B cell (primary cell): Measurements from ENCODE around the gene C20orf202. TPM values are rescaled to one million over a fixed set of nuclear protein-coding genes. Genes with fewer than 3 reads are reported as not detected.

Source experiments
- ATAC-seq: fragments of 200-7000 bp; cut with Tn5 transposase; one replicate; pipeline ENCODE4 v1.10.0; 2021; ENCODE audit warnings: low read depth, mild to moderate bottlenecking, moderate number of reproducible peaks, moderate library complexity
- CTCF ChIA-PET: fragments of 350-600 bp; sonication (Branson Sonifier 250); formaldehyde crosslinking; loops from one replicate; lab custom pipeline; 2021; ENCODE audit warnings: antibody characterized with exemption, inconsistent platforms; lab: Charles Lee
- POLR2A ChIA-PET: fragments of 350-600 bp; sonication (Branson Sonifier 250); formaldehyde crosslinking; loops from one replicate; lab custom pipeline; 2021; ENCODE audit warnings: antibody characterized with exemption; lab: Charles Lee
- DNase-seq: peaks from one replicate; pipeline ENCODE4 v3.0.0; 2013
- H2AFZ ChIP-seq: 2 replicates; pipeline ENCODE4 v1.6.1; 2012; ENCODE audit warnings: mild to moderate bottlenecking, low read depth, low read length; ENCODE audit not compliant: insufficient read depth, poor library complexity, severe bottlenecking
- H3K27ac ChIP-seq, 2 donors: 1 replicate in 1 of 2; 2 replicates in 1 of 2; pipeline ENCODE4 v1.5.1; 2012 to 2013; ENCODE audit warnings: low read length in 2 of 2, mild to moderate bottlenecking in 2 of 2, moderate library complexity in 1 of 2
- H3K27me3 ChIP-seq, 4 experiments: fragments of 200-600 bp in 1 of 4; sonication (generic) in 1 of 4; replicated peaks in 1 of 4; 1 replicate in 2 of 4; 2 replicates in 2 of 4; pipeline versions ENCODE4 v1.6.1 to v1.7.0; 2013 to 2016; ENCODE audit warnings: low read length in 3 of 4, mild to moderate bottlenecking in 2 of 4, mixed read lengths in 1 of 4, moderate library complexity in 1 of 4; ENCODE audit not compliant: insufficient read depth in 4 of 4, control insufficient read depth in 3 of 4; ENCODE audit errors: control extremely low read depth in 1 of 4
- H3K36me3 ChIP-seq, 2 experiments: replicated peaks in 1 of 2; 1 replicate in 1 of 2; 2 replicates in 1 of 2; pipeline versions ENCODE4 v1.6.1 to v1.7.1; 2013; ENCODE audit warnings: low read length in 1 of 2; ENCODE audit not compliant: insufficient read depth in 2 of 2, control insufficient read depth in 1 of 2; ENCODE audit errors: control extremely low read depth in 1 of 2, extremely low read depth in 1 of 2
- H3K4me1 ChIP-seq, 2 donors: fragments of 200-600 bp in 1 of 2; sonication (generic) in 1 of 2; 1 replicate in 1 of 2; 2 replicates in 1 of 2; pipeline versions ENCODE4 v1.5.1 to v1.6.1; 2013 to 2017; ENCODE audit warnings: low read length in 2 of 2; ENCODE audit not compliant: control insufficient read depth in 2 of 2, insufficient read depth in 2 of 2
- H3K4me2 ChIP-seq: replicated peaks from 2 replicates; pipeline ENCODE3; 2012; ENCODE audit warnings: mild to moderate bottlenecking, low read depth, low read length; ENCODE audit not compliant: poor library complexity, severe bottlenecking
- H3K4me3 ChIP-seq, 5 experiments: fragments of 200-600 bp in 1 of 5; sonication (generic) in 1 of 5; 1 replicate in 3 of 5; 2 replicates in 2 of 5; pipeline versions ENCODE4 v1.5.1 to v1.7.0; 2011 to 2016; ENCODE audit warnings: low read length in 4 of 5, mild to moderate bottlenecking in 4 of 5, low read depth in 2 of 5, control low read depth in 1 of 5, moderate library complexity in 1 of 5; ENCODE audit not compliant: insufficient read depth in 1 of 5; ENCODE audit errors: control extremely low read depth in 1 of 5, extremely low read depth in 1 of 5
- H3K79me2 ChIP-seq: fragments of 200-600 bp; sonication (generic); one replicate; pipeline ENCODE4 v1.6.0; 2016; ENCODE audit warnings: low read length; ENCODE audit not compliant: control insufficient read depth, insufficient read depth
- H3K9ac ChIP-seq: fragments of 200-600 bp; sonication (generic); 2 replicates; pipeline ENCODE4 v1.6.1; 2017; ENCODE audit warnings: mild to moderate bottlenecking, low read length, moderate library complexity
- H3K9me3 ChIP-seq, 3 donors: one replicate each; pipeline versions ENCODE4 v1.6.1 to v1.7.1; 2013; ENCODE audit warnings: low read length in 2 of 3; ENCODE audit not compliant: control insufficient read depth in 2 of 3, insufficient read depth in 1 of 3; ENCODE audit errors: control extremely low read depth in 1 of 3
- H4K20me1 ChIP-seq: 2 replicates; pipeline ENCODE4 v1.6.0; 2012; ENCODE audit warnings: mild to moderate bottlenecking, low read length; ENCODE audit not compliant: insufficient read depth, control insufficient read depth, poor library complexity, severe bottlenecking
- H3K27ac Mint-ChIP-seq: one replicate; pipeline ENCODE4 v1.8.0; 2021; ENCODE audit warnings: mixed read lengths
- H3K27me3 Mint-ChIP-seq: one replicate; pipeline ENCODE4 v1.8.0; 2021; ENCODE audit warnings: mixed read lengths
- H3K4me1 Mint-ChIP-seq: one replicate; pipeline ENCODE4 v1.8.0; 2021; ENCODE audit warnings: mixed read lengths
- H3K4me3 Mint-ChIP-seq: one replicate; pipeline ENCODE4 v1.8.0; 2021; ENCODE audit warnings: mixed read lengths
- H3K9me3 Mint-ChIP-seq: one replicate; pipeline ENCODE4 v1.8.0; 2022; ENCODE audit warnings: mixed read lengths; ENCODE audit not compliant: insufficient read depth
- CTCF ChIP-seq: fragments of 200-600 bp; IDR thresholded peaks from one replicate; pipeline ENCODE4 v1.8.0; 2022; ENCODE audit warnings: antibody characterized with exemption, mild to moderate bottlenecking
- EZH2 ChIP-seq: IDR thresholded peaks from 2 replicates; pipeline ENCODE4 v1.6.1; 2012; ENCODE audit warnings: borderline replicate concordance, low read depth, mild to moderate bottlenecking, moderate library complexity, low read length; ENCODE audit not compliant: insufficient read depth, poor library complexity, severe bottlenecking
- WGBS: methylation state at CpG from one replicate; pipeline ENCODE4 v1.1.5; 2013; ENCODE audit warnings: missing lambda C conversion rate; ENCODE audit not compliant: insufficient coverage; 5-methylcytosine and 5-hydroxymethylcytosine counted together
- intact Hi-C: fragments of 100-400 bp; cut with micrococcal nuclease; formaldehyde crosslinking; loops from one replicate; pipeline ENCODE4 v1.10.0; 2022
- polyA plus RNA-seq: library from polyadenylated mRNA; depleted of rRNA; stranded (reverse); fragments of >200 nt; gene quantifications from 2 replicates; pipeline ENCODE4 v1.2.3, GENCODE V29; 2012
- total RNA-seq, 2 donors: library from RNA; stranded (reverse); fragments of 120-200 nt in 1 of 2; gene quantifications; 1 replicate in 1 of 2; 2 replicates in 1 of 2; pipeline versions ENCODE4 v1.2.3 to v1.2.4, GENCODE V29; 2013 to 2022

C20orf202 gene
- total and polyA plus RNA-seq, 2 donors (not counting 1 experiment from before 2014, with no cell fraction given) = 0.07 TPM; not detected in 1

GRCh38 chr20:1182106-1182505 lies 21.1 kb upstream of the C20orf202 start:
- TF ChIP-seq CTCF = no peak
- no peak for TF ChIP-seq EZH2
- ATAC-seq (no peak), DNase-seq (no peak)
- H3K4me2 ChIP-seq = no peak overlapping the region
- H3K36me3 ChIP-seq = no peaks in the 10 kb centered on the region
- no peaks in the 10 kb centered on the region for H4K20me1 ChIP-seq
- no peak overlapping the region for H3K4me3 ChIP-seq
- CTCF ChIA-PET = no interaction called here
- no peaks in the 10 kb centered on the region for H3K9me3 Mint-ChIP-seq
- peaks cover 0 to 6% of the 10 kb centered on the region in 2 donors for H3K4me1 ChIP-seq
- H3K27ac ChIP-seq = no peak overlapping the region
- no peak overlapping the region for H2AFZ ChIP-seq
- no peaks in the 10 kb centered on the region for H3K79me2 ChIP-seq
- intact Hi-C loops = no loop called here
- peaks cover 12% of the 10 kb centered on the region for H3K4me1 Mint-ChIP-seq
- H3K4me3 Mint-ChIP-seq = no peak overlapping the region
- H3K9me3 ChIP-seq = no peaks in the 10 kb centered on the region
- peaks cover 0 to 30% (median 12%) of the 10 kb centered on the region in 4 experiments for H3K27me3 ChIP-seq
- WGBS = 57% methylated on average over 4 of the region's 4 CpGs
- H3K27me3 Mint-ChIP-seq = peaks cover 27% of the 10 kb centered on the region
- H3K9ac ChIP-seq = no peak overlapping the region
- POLR2A ChIA-PET = no interaction called here
- H3K27ac Mint-ChIP-seq = no peak overlapping the region

DNA sequence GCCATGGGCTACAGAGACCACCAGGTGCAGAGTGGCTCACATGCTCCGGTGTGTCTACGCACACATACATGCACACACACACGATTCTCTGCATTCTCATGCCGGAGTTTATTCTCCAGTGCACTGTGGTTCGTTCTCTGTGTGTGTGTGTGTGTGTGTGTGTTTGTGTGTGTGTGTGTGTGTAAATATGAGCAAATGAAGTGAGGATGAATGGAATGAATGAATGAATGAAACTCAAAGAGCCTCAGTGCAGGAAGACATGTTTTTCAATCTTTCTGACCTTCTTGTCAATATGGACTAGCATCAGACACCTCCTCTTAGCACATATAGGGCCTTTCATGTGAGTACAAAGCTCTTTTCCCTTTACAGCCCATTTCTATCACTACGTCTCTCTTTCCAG lies 20.1 kb upstream of the C20orf202 start:
- Mint-ChIP-seq H3K4me3 (no peak overlapping the region), H3K9me3 (no peaks in the 10 kb centered on the region), H3K27ac (no peak overlapping the region), H3K4me1 (peaks cover 12% of the 10 kb centered on the region), H3K27me3 (peaks cover 27% of the 10 kb centered on the region)
- intact Hi-C loops = no loop called here
- Histone ChIP-seq H4K20me1 (no peaks in the 10 kb centered on the region), H3K79me2 (no peaks in the 10 kb centered on the region), H3K27ac (no peak overlapping the region), H3K4me1 (peaks cover 0 to 6% of the 10 kb centered on the region in 2 donors), H3K9ac (no peak overlapping the region), H2AFZ (no peak overlapping the region), H3K36me3 (no peaks in the 10 kb centered on the region), H3K9me3 (no peaks in the 10 kb centered on the region), H3K4me2 (no peak overlapping the region), H3K4me3 (no peak overlapping the region), H3K27me3 (peaks cover 0 to 38% (median 17%) of the 10 kb centered on the region in 4 experiments)
- POLR2A ChIA-PET = no interaction called here
- CTCF ChIA-PET = no interaction called here
- no peak for DNase-seq
- no peak for ATAC-seq
- 72% methylated on average over 2 of the region's 6 CpGs for WGBS
- TF ChIP-seq CTCF (no peak), EZH2 (no peak)
